ENCODE results near the gene CADPS2. TPM values are rescaled to one million over a fixed set of nuclear protein-coding genes. Genes with fewer than 3 reads are reported as not detected.

The CADPS2 gene
- 10 to 100 TPM; 27.7 to 46.2 (median 32.6) TPM for total RNA-seq

GRCh38 chr7:122886357-122887081 lies at the start of gene CADPS2:
TSS of gene CADPS2 (minus strand) at chr7:122886460. CDS start at chr7:122886337, 123 bp downstream.
- Histone ChIP-seq H3K27ac (peak within 1 kb of the TSS; percentile 94 to 96 (median 95)), H3K4me3 (replicated peaks in 1 of 3) (peak within 1 kb of the TSS; percentile 92 to 96 (median 95)), H3K4me1 (peaks cover 18 to 28% of the 10 kb centered on the region in 2 donors), H3K9me3 (no peaks in the 10 kb centered on the region), H3K27me3 (no peaks in the 10 kb centered on the region), H3K36me3 (no peaks in the 10 kb centered on the region)
- WGBS, 2 donors = 0 to 3% methylated on average over 12 to 37 of the region's 73 CpGs
- TF ChIP-seq, protein P1, sequence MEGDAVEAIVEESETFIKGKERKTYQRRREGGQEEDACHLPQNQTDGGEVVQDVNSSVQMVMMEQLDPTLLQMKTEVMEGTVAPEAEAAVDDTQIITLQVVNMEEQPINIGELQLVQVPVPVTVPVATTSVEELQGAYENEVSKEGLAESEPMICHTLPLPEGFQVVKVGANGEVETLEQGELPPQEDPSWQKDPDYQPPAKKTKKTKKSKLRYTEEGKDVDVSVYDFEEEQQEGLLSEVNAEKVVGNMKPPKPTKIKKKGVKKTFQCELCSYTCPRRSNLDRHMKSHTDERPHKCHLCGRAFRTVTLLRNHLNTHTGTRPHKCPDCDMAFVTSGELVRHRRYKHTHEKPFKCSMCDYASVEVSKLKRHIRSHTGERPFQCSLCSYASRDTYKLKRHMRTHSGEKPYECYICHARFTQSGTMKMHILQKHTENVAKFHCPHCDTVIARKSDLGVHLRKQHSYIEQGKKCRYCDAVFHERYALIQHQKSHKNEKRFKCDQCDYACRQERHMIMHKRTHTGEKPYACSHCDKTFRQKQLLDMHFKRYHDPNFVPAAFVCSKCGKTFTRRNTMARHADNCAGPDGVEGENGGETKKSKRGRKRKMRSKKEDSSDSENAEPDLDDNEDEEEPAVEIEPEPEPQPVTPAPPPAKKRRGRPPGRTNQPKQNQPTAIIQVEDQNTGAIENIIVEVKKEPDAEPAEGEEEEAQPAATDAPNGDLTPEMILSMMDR (IDR thresholded peaks at IDR 0.05) = peak in 4 of 6 experiments; percentile 29 to 37 (median 37)
- peak; percentile 24 to 90 for TF ChIP-seq POLR2A (IDR thresholded peaks at IDR 0.05)
- intact Hi-C loops (cut with DNase I) = no loop called here
- DNase-seq = peak; percentile 94 to 95

DNA sequence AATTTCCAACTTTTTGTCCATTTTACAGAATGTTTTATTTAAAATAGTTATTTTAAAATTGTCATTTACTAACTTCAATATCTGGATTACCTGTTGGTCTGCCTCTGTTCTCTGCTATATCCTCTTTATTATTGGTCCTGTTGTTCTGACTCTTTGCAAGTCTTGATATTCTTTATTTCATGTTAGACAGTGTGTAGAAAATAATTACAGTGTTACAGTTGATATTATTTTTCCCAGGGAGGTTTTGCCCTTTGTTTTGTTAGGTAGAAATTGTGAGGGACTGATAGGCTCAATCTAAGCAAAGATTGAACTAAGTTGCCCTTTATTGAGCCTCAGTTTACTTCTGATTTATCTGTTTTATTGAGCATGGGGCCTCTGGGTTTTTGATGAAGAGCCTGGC lies 49.4 kb upstream of the CADPS2 start:
- DNase-seq = no peak
- Histone ChIP-seq H3K27ac (no peak overlapping the region), H3K36me3 (no peaks in the 10 kb centered on the region), H3K27me3 (no peaks in the 10 kb centered on the region), H3K4me3 (replicated peaks in 1 of 3) (no peak overlapping the region), H3K9me3 (no peaks in the 10 kb centered on the region), H3K4me1 (no peaks in the 10 kb centered on the region)
- TF ChIP-seq, protein P1 (IDR thresholded peaks at IDR 0.05) = no peak
- TF ChIP-seq POLR2A (IDR thresholded peaks at IDR 0.05) = no peak
- intact Hi-C loops (cut with DNase I) = no loop called here

- no peak for DNase-seq
- H3K27ac ChIP-seq = no peak overlapping the region
- intact Hi-C loops (cut with DNase I) = no loop called here
These were observed 33.5 kb upstream of the CADPS2 start for GRCh38 chr7:122919643-122920181.

GRCh38 chr7:122914812-122915211 lies 28.6 kb upstream of the CADPS2 start:
- Histone ChIP-seq H3K9me3 (no peaks in the 10 kb centered on the region), H3K4me1 (no peaks in the 10 kb centered on the region), H3K27ac (no peak overlapping the region), H3K27me3 (no peaks in the 10 kb centered on the region), H3K36me3 (no peaks in the 10 kb centered on the region), H3K4me3 (replicated peaks in 1 of 3) (no peak overlapping the region)
- intact Hi-C loops (cut with DNase I) = no loop called here
- WGBS, 2 donors = 87 to 89% methylated on average over 9 of the region's 9 CpGs
- TF ChIP-seq, protein P1 (IDR thresholded peaks at IDR 0.05) = no peak
- TF ChIP-seq POLR2A (IDR thresholded peaks at IDR 0.05) = no peak
- DNase-seq = no peak

More at GRCh38 chr7:122919643-122920181, 33.5 kb upstream of the CADPS2 start:
- Histone ChIP-seq H3K36me3 (no peaks in the 10 kb centered on the region), H3K27me3 (no peaks in the 10 kb centered on the region), H3K9me3 (no peaks in the 10 kb centered on the region), H3K4me1 (no peaks in the 10 kb centered on the region), H3K4me3 (replicated peaks in 1 of 3) (no peak overlapping the region)
- TF ChIP-seq, protein P1 (IDR thresholded peaks at IDR 0.05) = no peak
- TF ChIP-seq POLR2A (IDR thresholded peaks at IDR 0.05) = no peak

DNA sequence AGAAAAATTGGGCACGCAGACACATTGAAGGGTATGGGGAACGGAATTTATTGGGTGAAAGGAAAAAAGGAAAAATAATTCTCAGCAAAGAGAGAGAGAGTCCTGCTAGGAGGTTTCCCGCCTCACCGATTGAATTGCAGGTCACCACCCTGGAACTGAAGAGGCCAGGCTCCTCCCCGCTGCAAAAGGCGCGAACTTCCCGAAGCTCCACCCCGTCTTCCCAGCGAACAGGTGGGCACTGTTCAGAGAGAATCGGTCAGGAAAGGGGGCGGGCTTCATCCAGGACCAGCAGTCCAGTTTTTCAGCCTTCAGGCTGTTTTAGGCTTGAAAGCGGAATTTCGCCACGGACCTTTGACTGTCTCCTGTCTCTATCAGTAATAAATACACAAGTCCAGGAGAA lies 27.3 kb upstream of the CADPS2 start:
- DNase-seq = no peak
- H3K4me3 ChIP-seq (replicated peaks in 1 of 3) = no peak overlapping the region
- no peaks in the 10 kb centered on the region for H3K36me3 ChIP-seq
- H3K4me1 ChIP-seq = no peaks in the 10 kb centered on the region
- no peaks in the 10 kb centered on the region for H3K27me3 ChIP-seq
- no peaks in the 10 kb centered on the region for H3K9me3 ChIP-seq
- WGBS, 2 donors = 88 to 89% methylated on average over 14 to 15 of the region's 15 CpGs
- intact Hi-C loops (cut with DNase I) = no loop called here
- H3K27ac ChIP-seq = no peak overlapping the region
- no peak for TF ChIP-seq POLR2A (IDR thresholded peaks at IDR 0.05)
- TF ChIP-seq, protein P1 (IDR thresholded peaks at IDR 0.05) = no peak
